Thyroid gland (tissue), 4 donors: ENCODE measurements around the gene FIG4.

ENCODE experiments used
- POLR2A ChIP-seq, 2 donors: fragments of 450-650 bp; IDR thresholded peaks; one replicate each; pipeline ENCODE4 v1.6.1; 2017; ENCODE audit warnings: antibody characterized with exemption in 2 of 2, mild to moderate bottlenecking in 2 of 2, moderate library complexity in 1 of 2
- TF ChIP-seq, protein P1 (sequence below), 6 experiments: fragments of 200-600 bp in 3 of 6; fragments of 450-650 bp in 3 of 6; sonication (generic) in 3 of 6; IDR thresholded peaks; one replicate each; pipeline ENCODE4 v1.5.1; 2016 to 2019; ENCODE audit warnings: antibody characterized with exemption in 6 of 6, mild to moderate bottlenecking in 2 of 6, inconsistent platforms in 1 of 6, moderate library complexity in 1 of 6

DNA sequence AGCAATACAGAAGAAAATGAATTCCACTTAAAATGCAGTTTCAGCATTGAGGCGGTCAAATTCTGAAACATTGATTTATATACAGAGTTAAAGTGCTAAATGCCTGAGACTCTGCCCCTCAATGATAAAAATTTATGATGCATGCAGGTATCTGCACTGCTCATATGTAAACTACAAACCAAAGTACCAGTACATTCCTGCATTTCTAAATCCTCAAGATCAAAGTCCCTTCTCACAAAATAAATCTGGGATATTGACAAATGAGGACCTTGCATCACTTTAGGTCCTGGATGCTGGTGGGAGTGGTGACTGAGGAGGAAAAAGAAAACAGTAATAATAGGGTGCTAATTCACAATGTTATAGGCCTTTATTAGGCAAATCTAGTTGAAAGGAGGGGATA is 101.9 kb downstream of the FIG4 start:
- TF ChIP-seq, protein P1, sequence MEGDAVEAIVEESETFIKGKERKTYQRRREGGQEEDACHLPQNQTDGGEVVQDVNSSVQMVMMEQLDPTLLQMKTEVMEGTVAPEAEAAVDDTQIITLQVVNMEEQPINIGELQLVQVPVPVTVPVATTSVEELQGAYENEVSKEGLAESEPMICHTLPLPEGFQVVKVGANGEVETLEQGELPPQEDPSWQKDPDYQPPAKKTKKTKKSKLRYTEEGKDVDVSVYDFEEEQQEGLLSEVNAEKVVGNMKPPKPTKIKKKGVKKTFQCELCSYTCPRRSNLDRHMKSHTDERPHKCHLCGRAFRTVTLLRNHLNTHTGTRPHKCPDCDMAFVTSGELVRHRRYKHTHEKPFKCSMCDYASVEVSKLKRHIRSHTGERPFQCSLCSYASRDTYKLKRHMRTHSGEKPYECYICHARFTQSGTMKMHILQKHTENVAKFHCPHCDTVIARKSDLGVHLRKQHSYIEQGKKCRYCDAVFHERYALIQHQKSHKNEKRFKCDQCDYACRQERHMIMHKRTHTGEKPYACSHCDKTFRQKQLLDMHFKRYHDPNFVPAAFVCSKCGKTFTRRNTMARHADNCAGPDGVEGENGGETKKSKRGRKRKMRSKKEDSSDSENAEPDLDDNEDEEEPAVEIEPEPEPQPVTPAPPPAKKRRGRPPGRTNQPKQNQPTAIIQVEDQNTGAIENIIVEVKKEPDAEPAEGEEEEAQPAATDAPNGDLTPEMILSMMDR (IDR thresholded peaks at IDR 0.05) = no peak
- TF ChIP-seq POLR2A (IDR thresholded peaks at IDR 0.05) = no peak
